HG02943 (cell line): ENCODE measurements around the gene DOCK4.

ENCODE experiments used
- ATAC-seq: cut with Tn5 transposase; IDR thresholded peaks from one replicate; pipeline ENCODE4 v1.9.1; 2021; ENCODE audit warnings: mild to moderate bottlenecking, low read depth, moderate library complexity; ENCODE audit not compliant: unreplicated experiment

DOCK4 gene

DNA sequence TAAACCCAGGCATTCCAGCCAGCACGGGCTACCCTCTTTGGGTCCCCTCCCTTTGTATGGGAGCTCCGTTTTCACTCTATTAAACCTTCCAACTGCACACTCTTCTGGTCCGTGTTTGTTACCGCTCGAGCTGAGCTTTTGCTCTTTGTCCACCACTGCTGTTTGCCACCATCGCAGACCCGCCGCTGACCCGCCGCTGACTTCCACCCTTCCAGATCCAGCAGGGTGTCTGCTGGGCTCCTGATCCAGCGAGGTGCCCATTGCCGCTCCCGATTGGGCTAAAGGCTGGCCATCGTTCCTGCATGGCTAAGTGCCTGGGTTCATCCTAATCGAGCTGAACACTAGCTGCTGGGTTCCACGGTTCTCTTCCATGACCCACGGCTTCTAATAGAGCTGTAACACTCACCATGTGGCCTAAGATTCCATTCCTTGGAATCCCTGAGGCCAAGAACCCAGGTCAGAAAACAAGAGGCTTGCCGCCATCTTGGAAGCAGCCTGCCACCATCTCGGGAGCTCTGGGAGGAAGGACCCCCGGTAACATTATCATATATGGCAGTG, 14.8 kb upstream of the DOCK4 start:
- ATAC-seq: no peak

DNA sequence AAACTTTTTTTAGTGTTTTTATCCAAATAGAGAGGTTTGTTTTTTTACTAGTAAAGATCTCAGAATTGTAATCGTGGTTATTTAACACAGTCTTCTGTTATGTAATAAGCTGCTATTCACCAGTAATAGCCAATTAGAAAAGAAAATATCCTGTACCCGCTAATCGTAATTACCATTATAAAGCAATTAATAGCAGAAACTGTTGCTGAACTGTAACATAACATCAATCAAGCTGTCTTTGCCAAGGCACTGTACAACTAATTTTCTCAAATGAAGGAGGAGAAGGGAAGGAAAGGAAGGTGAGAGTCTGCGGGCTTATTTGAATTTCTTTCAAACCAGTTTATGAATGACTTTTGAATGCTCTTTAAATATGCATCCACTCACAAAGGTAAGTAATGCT, 9.6 kb upstream of the DOCK4 start:
- no peak for ATAC-seq

DNA sequence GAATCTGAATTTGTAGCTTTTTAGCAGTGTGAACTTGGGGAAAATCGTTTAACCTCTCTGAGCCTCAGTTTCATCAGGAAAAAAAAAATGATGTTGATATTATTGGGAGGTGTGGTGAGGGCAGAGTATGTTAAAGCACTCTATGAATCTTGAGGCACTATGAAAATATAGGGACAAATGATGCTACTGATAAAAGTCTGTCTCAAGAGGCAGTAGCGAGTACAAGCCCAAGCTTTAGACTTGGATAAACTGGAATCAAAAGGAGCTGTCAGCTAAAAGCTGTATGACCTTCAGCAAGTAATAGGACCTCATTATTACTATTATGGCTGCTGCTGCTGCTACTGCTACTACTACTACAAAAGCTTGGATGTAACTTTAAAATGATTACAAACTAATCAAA, 8.7 kb upstream of the DOCK4 start:
- no peak for ATAC-seq

DNA sequence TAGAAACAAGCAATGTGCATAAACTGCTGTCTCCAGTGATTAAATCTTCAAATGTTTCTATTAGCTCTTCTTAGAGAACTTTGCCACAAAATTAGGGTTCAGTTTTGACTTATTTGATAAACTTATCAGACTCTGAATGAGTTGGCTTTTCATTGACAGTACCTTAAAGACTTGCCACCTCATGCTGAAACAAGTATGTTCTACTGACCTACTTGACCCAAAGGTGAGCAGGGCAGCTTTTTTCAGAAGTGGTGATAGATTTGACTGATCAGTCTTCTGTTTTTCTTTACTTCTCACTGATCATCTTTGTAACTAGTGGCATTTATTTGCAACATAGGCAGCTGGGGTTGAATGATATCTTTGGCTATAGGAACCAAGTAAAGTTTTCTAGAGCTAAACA, 8.1 kb upstream of the DOCK4 start:
- ATAC-seq: no peak

DNA sequence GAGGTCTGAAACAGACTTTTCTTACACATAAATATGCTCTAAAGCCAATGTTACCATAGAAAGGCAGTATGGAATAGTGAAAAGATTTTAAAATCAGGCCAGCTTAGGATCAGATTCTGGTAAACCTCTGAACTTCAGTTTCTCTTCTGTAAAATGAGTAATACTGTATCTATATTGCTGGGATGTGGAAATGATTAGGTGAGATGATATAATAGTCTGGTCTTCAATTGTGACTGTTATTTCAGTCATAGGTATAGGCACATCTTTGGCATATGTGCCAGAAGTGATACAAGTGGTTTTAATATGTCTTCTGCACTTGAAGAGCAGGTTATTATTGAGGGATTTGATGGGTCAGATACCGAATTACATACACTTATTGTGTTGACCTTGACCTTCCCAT, 7.5 kb upstream of the DOCK4 start:
- no peak for ATAC-seq

DNA sequence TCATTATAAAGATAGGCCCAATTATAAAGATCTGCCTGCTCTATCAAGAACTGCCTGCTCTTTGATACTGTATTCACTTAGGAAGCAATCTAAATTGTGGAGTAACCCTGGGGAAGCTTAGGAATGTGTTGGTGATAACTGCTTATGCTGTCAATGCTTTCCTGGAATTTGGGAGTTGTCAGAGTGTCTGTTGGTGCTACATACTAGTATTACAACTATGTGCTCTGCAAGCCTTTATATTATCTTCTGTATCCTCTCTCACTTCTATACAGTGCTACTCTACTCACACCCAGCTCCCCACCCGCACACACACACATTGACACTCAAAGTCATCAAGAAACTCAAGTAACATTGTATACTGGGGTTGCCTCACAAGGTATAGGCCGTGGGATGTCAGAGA, 6.4 kb upstream of the DOCK4 start:
- no peak for ATAC-seq

DNA sequence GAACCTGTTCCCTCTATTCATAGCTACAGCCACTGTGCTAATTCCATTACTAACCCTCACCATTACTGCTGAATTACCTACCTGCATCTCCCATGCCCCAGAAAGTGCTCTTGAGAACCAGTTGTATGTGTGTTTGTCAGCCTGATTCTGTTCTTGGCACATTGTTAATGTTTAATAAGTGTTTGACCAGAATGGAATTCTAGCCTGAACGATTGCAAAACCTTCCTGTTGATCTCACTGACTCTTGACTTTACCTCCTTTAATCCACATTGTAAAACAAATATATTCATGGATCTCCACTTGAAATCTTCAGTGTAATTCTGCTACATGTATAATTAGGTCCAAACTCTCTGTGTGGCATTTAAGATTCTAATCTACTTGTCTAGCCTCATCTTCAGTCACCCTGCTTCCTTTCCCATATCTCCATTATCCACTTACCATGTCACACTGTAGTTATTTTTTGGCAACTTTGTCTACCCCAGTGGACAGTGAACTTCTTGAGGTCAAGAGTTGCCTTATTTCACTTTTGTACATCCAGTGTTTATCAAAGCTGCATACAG, 5.2 kb upstream of the DOCK4 start:
- ATAC-seq: no peak

DNA sequence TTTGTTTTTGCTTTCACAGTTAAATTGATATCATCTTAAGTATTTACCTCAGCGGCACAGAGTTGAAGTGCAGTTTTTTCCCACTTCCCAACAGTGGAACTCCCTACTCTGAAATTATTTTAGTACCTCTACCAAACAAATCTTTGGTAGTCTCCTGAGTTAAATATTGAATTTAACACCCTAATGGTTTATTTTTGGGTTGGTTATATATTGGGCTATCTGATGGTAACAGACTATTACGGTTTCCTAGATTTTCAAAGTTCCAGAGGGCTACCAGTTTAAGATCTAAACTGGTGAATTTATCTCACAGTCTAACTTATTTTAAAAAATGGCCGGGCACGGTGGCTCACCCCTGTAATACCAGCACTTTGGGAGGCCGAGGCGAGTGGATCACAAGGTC, 1.6 kb upstream of the DOCK4 start:
- no peak for ATAC-seq

DNA sequence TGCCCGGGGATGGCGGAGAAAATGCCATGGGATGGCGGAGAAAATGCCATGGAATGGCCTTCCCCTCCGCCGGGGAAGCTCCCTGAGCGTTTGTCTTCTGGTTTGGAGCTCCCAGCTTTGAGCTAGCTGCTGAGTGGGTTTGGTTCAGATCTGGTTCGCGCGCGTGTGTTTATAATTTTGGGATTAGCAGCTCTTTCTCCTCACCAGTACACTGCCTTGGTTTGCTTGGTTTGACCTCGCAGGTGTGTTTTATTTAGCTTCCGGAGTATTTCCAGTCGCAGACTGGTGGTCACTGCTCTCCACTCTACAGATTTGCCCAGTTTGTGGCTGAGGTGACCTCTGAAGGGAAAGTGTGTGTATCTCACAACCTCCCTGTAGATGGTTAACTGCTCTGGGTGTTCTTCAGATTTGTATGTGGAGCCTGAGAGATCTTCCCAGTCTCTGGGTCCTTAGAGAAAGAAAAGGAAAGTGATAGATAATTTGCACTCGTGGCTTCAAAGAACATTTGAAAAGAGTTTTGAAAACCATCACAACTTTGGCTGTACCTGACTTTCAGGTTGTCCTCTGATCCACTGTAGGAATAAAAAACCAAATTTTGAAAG, 893 bp upstream of the DOCK4 start:
- no peak for ATAC-seq

DNA sequence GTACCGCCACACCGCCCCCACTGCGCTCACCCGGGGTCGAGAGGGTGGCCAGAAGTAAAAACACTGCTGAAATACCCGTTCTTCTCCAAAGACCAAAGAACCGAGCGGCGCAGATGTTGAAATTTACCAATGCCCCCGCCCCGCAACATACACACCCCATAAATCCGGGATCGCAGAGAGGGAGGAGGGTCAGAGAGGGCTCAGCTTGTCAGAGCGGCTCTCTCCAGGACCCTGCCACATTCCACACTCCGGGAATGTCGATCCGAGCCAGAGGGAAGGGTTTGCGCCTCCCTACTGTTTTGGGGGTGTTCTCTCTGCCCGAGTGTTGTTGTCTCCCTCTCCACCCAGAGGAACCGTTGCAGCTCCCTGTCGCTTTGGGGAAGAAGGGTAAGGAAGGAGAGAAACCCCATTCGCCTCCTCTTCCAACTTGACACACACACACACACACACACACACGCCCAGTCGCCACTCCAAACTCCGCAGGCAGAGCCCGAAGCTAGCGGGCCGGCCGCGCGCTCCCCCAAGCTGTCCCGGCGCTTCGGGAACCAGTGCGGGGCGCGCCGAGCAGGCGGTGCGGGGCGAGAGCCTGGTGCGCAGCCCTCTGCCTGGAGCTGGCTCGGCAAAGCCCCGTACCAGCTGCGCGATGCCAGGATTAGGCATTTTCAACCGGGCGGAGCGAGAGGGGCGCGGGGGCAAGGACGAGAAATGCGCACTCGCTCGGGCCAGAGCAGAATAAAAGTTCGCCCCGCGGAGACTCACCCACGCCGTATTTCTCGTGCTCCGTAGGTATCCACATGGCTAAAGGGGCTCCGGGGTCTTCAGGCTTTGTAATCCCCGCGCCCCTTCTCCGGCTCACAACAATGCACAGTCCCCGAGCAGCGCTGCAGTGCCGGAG, 609 bp downstream of the DOCK4 start:
- ATAC-seq: no peak

DNA sequence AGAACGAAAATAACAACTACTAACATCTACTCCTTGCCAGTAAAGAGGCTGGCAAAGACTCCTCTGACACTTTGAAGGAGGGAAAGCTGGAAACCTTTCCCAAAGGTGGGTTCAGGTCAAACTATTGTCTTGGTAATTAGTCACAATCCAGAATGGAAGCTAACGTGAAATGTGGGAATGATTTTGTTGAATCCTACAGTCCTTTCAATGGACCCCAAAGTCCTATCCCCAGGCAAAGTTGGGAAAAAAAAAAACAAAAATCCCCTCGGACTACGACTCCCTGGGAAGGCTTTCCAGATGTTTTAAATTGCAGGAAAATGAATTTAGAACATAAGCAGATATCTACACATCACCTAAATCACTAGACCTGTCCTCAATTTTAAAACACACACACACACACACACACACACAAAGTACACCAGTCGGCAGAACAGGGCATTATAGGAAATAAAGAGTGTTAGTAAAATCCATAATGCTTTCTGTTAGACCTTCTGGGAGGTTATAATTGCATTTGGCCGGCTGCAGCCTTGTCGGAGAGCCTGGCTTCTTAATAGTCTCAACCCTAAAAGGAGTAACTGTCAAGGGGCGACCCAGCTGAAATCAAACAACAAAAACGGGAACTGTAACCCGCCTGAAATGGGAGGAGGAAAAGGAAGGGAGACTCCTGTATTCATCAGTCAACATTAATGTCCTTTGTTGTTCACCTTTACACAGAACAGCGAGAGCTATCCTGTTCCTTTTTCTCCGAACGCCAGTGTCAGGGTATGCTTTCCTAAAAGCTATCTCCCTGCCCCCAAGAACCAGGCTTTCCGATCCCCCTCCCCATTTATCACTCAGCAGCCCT, 1.5 kb downstream of the DOCK4 start:
- ATAC-seq: no peak

DNA sequence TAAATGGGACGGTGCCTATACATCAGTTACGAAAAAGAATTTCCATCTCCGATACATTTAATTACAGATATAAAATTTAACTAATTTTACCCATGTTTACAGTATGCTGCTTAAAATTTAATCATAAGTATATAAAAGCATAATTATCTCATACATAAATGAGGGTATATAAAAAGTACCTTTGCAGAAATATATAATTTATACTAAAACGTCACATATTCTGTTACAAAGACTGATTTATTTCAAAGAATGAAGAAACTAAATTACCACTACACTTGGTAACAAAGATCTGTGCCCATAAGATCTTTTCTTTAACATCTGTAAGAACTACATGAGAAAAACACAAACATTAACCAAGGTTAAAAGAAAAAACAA, 2.8 kb downstream of the DOCK4 start:
- ATAC-seq: no peak

DNA sequence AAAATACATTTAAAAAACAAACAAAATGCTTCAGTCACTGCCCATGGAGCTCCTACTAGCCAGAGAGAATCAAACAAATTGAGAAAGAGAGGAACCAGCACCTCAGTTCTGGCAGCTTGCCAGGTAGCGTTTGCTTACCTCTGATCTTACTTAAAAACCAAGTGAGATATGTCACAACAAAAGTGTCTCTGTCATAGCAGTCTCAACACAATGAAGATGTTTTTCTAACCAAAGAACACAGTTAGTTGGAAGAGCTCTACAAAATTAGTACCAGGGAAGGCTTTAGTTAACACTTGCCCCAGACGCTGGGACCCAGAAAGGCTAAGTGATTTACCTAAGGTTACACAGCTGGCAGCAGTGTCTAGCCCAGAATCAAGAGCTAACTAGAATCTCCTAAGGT, 3.4 kb downstream of the DOCK4 start:
- no peak for ATAC-seq

DNA sequence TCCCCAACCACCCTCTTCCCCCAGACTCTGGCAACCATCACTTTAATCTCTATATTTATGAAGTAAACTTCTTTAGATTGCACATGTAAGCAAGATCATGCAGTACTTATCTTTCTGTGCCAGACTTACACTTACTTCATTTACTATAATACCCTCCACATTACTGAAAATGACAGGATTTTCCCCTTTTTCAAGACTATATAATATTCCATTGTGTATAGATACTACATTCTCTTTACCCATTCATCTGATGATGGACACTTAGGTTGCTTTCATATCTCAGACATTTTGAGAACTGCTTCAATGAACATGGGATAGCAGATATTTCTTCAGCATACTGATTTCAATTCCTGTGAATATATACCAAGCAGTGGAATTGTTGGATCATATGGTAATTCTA, 4.4 kb downstream of the DOCK4 start:
- no peak for ATAC-seq

DNA sequence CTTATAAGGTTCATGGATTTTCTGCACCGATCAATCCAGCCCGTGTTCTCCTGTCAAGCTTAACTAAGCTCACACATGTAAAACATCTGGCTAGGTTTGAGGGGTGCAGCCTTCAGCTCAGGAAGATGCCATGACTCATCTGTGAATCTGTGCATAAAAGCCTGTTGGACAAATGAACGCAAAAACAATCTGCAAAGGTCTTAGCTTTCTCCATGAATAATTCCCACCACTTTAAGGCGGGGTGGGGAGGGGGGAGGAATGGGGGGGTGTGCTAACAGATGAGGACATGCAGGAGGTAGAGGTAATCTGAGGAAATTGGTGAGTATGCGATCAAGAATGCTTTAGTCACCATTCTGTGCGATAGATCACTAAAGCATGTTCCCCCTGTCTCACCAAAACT, 4.8 kb downstream of the DOCK4 start:
- ATAC-seq: no peak

DNA sequence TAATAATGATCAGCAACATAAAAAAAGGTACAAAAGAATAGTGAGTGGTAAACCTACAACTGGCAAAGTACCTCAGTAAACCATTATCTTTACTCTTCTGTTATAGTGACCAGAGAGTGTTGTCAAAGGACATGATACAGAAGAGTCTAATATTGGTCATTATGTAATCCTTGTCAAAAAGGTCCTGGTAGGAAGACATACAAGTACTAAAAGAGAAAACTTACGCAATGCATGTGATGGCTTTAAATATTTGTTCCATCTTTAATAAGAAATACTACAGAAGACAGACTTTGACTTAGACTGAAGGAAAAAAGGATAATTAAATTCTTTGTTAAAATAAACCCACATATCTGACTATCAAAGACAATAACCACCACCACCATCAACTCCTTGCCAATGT, 6.5 kb downstream of the DOCK4 start:
- no peak for ATAC-seq

DNA sequence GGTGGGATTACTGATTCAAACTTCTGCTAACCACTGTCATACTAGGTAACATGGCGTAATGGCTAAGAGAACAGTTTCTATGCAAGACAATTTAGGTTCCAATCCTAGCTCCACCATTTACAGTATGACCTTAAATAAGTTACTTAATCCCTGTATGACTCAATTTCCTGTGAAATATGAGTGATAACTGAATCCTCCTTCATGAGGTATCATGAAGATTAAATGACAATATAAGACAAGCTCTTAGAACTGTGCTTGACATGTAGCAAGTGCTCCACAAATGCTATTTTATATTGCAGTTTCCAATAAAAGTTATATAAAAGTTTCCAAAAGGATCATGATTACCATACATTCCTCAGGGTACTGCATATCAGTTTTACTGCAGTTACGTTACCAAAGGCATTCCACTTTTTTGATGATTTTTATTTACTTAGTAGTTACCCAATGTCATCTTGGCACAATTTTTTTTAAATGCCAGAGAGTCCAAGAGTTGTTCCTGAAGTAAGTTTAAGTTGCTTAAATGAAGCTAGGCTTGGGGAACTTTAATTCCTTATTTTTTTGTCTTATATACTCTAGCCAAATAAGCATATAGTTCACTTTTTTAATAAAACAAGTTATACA, 7.1 kb downstream of the DOCK4 start:
- no peak for ATAC-seq

DNA sequence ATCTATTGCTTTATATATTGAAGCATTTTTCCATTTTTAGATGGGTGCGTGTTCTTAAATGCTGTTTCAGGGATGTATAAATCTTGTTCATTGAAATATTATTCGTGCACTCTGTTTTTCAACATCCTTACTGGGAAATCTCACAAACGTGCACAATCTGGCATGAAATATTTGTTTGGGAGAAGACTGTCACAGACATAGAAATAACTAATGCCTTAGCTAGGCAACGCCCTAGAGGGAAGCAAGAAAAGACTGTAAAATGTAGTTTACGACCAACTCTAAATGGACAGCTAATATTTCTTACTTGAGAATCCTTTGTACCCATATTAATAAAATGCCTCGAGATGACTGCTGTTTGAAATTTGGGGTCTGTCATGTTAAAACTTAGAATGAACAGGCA, 8.9 kb downstream of the DOCK4 start:
- ATAC-seq: no peak

DNA sequence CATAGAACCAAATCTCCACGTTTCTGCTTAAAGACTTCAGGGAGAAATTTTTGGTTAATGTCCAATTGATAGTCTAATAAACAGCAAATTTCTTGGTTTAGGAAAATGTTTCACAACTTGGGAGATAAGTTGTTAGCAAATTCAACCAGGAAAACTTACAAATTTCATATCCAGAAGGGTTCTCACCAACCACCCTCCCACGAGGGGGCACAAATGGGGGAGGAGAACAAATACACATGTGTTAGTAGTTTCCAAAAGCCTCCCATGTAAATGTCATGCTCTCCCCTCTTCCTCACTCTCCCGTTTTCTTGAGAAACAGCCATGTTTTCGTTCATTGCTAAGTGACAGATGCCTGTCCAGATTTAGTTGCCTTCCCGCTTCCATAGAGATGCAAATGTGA, 10.5 kb downstream of the DOCK4 start:
- ATAC-seq: no peak

DNA sequence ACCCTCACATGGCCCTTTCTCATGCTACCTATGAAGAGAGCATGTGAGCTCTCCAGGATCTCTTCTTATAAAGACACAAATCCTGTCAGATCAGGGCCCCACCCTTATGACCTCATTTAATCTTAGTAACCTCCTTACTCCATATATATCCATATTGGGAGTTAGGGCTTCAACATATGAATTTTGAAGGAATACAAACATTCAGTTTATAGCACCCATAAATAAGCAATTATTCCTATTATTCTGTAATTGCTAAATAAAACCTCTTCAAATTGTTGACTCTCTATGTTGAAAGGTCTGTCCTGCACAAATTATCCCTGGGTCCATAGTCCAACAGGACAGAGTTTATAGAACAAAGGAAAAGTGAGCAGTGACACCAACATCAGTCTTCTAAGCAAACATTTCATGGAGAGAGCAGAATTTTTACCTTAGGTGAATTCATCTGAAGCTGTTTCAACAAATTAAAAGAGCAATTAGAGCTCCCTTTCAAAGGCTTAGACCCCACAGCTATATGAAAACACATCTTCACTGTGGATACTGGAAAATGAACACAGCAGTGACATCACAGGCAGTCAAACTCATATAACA, 12.2 kb downstream of the DOCK4 start:
- no peak for ATAC-seq
